ENCODE data around the gene PNLIPRP2.

DNA sequence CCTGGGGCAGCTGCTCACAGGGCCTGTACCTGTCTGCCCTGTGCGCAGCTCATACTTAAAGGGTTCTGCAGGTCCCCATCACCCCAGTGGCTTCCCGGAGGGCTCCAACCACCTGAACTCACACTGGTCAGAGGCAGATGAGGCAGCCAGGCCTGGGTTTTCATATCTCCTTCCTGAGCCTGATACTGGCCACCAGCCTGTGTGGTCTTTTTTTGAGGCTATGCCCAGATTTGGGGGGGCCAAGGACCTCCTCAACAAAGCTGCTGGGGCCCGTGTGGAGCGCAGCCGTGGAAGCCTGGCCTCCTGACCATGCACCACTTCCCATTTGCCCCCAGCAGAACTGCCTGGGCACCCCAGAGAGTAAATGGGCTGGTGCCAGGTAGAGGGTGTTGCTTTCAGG, 25.7 kb downstream of the PNLIPRP2 start:
- TF ChIP-seq, protein P1, sequence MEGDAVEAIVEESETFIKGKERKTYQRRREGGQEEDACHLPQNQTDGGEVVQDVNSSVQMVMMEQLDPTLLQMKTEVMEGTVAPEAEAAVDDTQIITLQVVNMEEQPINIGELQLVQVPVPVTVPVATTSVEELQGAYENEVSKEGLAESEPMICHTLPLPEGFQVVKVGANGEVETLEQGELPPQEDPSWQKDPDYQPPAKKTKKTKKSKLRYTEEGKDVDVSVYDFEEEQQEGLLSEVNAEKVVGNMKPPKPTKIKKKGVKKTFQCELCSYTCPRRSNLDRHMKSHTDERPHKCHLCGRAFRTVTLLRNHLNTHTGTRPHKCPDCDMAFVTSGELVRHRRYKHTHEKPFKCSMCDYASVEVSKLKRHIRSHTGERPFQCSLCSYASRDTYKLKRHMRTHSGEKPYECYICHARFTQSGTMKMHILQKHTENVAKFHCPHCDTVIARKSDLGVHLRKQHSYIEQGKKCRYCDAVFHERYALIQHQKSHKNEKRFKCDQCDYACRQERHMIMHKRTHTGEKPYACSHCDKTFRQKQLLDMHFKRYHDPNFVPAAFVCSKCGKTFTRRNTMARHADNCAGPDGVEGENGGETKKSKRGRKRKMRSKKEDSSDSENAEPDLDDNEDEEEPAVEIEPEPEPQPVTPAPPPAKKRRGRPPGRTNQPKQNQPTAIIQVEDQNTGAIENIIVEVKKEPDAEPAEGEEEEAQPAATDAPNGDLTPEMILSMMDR (IDR thresholded peaks at IDR 0.05) = no peak
- TF ChIP-seq POLR2A (IDR thresholded peaks at IDR 0.05) = no peak
